Duodenal mucosa (tissue), 2 donors: ENCODE measurements around the gene SELENON.
A peak's percentile ranks its signal among the peaks of the same experiment; 100 is the strongest.

Experiments
- H3K27ac ChIP-seq: one replicate; pipeline ENCODE4 v1.7.0; 2013; ENCODE audit warnings: low read depth, low read length
- H3K27me3 ChIP-seq, 2 donors: one replicate each; pipeline ENCODE4 v1.7.0; 2013; ENCODE audit warnings: low read length in 2 of 2, control low read depth in 1 of 2; ENCODE audit not compliant: insufficient read depth in 2 of 2, control insufficient read depth in 1 of 2
- H3K36me3 ChIP-seq, 2 donors: one replicate each; pipeline ENCODE4 v1.7.0; 2013; ENCODE audit warnings: low read length in 2 of 2, control low read depth in 1 of 2; ENCODE audit not compliant: insufficient read depth in 2 of 2, control insufficient read depth in 1 of 2
- H3K4me1 ChIP-seq, 2 donors: one replicate each; pipeline ENCODE4 v1.7.0; 2013; ENCODE audit warnings: low read length in 2 of 2, control low read depth in 1 of 2; ENCODE audit not compliant: insufficient read depth in 2 of 2, control insufficient read depth in 1 of 2
- H3K4me3 ChIP-seq, 2 donors: one replicate each; pipeline ENCODE4 v1.7.0; 2013; ENCODE audit warnings: low read length in 2 of 2, low read depth in 1 of 2
- H3K9ac ChIP-seq, 2 donors: one replicate each; pipeline ENCODE4 v1.7.0; 2013; ENCODE audit warnings: low read length in 2 of 2, low read depth in 1 of 2
- H3K9me3 ChIP-seq, 2 donors: one replicate each; pipeline ENCODE4 v1.7.0; 2013; ENCODE audit warnings: low read length in 2 of 2, control low read depth in 1 of 2; ENCODE audit not compliant: control insufficient read depth in 1 of 2

SELENON gene

DNA sequence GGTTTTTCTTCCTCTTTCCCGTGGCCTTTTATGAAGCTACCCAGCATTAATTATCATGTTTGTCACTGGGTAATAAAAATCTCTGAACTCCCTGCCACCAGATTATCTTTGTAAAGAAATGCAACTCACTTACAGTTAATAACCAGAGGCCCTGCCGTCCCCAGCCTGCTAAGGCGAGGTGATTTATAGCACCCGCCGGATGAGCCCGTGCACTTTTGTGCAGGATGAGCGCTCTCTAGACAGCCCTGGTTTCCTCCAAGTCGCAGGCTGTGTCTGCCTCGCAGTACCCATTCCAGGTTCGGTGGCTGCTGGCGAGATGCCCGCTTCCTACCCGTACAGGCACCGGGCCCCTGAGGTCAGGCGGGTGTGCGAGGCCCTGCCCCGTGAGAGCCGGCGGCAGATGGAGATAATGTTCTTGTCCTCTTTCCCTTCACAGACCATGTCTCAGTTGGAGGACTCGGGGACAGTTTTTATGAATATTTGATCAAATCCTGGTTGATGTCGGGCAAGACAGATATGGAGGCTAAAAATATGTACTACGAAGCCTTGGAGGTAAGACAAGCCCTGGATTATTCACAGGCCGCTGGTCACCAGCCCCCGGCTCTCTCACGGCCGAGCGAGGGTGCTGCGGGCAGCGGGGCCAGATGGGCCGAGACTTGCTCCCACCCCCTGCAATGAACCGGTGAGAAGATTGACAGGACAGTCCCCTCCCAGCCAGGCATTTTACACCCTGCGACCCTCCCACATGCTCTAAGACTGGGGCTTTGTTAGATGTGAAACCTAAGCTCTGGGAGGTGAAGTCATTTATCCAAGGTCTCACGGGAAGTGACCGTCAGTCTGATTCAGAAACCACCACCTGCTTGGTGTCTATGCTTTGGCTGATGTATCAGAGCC lies 28.5 kb upstream of the SELENON start:
- H3K4me1 ChIP-seq, result peaks cover 34 to 37% of the 10 kb centered on the region in 2 donors

DNA sequence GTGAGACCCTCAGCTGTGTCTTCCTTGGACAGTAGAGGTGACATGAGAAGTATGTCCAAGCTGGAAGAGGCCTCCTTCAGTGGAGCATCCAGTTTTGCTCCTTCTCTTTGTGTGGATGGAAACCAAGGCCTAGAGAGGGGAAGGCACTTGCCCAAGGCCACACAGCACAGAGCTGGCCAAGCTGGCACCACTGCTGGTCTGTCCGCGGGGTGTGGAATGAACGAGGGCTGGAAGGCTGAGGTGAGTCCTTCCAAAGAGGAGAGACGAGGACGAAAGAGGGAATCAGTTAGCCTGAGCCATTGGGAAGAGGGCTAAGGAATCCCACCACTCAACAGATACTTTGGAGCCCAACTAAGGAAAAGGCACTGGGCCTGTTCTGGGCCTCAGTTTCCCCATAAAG lies 27.8 kb upstream of the SELENON start:
- H3K4me3 ChIP-seq, result no peak overlapping the region
- H3K27ac ChIP-seq, result no peak overlapping the region
- peaks cover 0 to 12% of the 10 kb centered on the region in 2 donors for H3K36me3 ChIP-seq
- H3K9ac ChIP-seq, result no peak overlapping the region
- no peaks in the 10 kb centered on the region for H3K27me3 ChIP-seq
- H3K9me3 ChIP-seq, result no peaks in the 10 kb centered on the region
- peaks cover 30 to 37% of the 10 kb centered on the region in 2 donors for H3K4me1 ChIP-seq

More for the DNA sequence above, 28.5 kb upstream of the SELENON start:
- Histone ChIP-seq H3K4me3 (peak overlapping the region in 1 of 2 donors; percentile 6), H3K27me3 (no peaks in the 10 kb centered on the region), H3K27ac (no peak overlapping the region), H3K9ac (no peak overlapping the region), H3K9me3 (no peaks in the 10 kb centered on the region), H3K36me3 (peaks cover 0 to 12% of the 10 kb centered on the region in 2 donors)

DNA sequence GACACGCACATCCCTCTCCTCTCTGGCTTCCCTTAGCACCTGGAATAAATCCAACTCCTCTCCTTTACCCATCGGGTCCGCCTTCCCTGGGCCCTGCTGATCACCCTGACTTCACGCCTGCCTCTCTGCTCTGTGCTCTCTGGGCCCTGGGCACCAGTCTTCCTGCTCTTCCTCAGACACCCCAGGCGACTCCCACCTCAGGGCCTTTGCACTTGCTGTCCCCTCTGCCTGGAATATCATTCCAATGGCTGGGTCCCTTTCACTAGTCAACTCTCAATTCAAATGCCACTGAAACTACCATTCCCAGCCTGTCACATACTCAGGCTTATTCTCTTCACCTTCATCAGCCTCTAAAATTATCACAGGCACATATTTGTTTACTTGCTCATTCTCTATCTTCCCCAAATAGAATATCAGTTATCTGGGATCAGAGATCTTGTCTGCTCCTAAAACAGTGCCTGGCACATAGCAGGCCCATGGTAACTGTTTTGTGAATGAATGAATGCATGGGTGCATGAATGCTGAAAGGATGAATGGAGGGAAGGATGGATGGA lies 27.2 kb upstream of the SELENON start:
- Histone ChIP-seq H3K9ac (no peak overlapping the region), H3K9me3 (no peaks in the 10 kb centered on the region), H3K4me1 (peaks cover 30 to 37% of the 10 kb centered on the region in 2 donors), H3K36me3 (peaks cover 0 to 12% of the 10 kb centered on the region in 2 donors), H3K27me3 (no peaks in the 10 kb centered on the region), H3K4me3 (no peak overlapping the region), H3K27ac (no peak overlapping the region)

DNA sequence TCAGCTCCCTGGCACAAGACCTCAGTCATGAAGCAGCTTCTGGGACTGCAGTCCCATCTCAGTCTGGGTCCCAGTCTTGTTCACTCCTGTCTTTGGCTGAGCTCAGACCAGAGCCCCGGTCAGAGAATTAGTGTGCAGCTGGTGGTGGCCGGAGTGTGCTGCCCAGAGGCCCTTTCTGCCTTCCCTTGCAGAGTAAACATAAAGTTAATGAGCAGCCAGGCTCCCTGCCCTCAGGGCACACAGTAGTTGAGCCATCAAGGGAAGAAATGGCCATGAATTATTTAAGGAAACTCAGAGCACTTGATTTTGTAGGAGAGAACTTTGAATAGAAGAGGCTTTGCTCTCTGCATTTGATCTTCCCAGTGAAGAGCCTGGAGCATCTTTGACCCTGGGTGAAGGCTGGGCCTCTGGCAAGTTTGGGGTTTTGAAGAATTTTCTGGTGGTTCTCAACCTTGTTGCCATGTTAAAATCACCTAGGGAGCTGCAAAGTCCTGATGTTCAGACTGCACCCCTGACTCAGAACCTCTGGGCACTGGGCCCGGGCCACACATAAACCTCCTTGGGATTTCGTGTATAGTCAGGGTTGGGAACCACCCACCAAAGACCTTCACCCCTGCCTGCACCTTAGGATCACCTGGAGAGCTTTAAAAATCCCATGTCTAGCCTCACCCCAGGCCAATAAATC lies 26.4 kb upstream of the SELENON start:
- no peaks in the 10 kb centered on the region for H3K9me3 ChIP-seq
- peaks cover 0 to 12% of the 10 kb centered on the region in 2 donors for H3K36me3 ChIP-seq
- H3K9ac ChIP-seq, result no peak overlapping the region
- no peak overlapping the region for H3K27ac ChIP-seq
- H3K27me3 ChIP-seq, result no peaks in the 10 kb centered on the region
- no peak overlapping the region for H3K4me3 ChIP-seq
- peaks cover 30 to 37% of the 10 kb centered on the region in 2 donors for H3K4me1 ChIP-seq

DNA sequence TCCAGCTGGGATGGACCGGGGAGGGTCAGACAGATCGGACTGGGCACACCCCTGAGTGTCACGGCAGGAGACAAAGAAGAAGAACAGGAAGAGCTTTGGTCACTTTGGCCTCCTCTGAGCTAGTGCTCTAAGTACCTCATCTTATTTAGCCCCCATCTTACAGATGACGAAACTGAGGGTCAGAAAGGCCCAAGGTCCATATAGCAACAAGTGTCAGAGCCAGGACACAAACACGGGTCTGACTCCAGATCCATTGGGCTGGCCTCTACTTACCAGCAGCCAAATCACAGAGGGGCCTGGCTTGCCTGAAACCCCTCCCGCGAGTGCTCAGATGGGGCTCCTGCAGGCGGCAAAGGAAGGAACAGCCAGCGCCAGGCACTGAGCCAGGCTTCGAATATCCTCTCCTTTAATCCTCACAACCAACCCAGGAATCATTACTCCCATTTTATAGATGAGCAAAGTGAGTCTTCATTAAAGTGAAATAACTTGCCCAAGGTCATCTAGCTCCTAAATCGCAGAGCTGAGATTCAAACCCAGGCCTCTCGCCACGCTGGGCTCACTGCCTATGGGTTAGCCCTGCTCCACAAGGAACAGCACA lies 25.7 kb upstream of the SELENON start:
- H3K9ac ChIP-seq, result no peak overlapping the region
- no peaks in the 10 kb centered on the region for H3K27me3 ChIP-seq
- no peak overlapping the region for H3K4me3 ChIP-seq
- peaks cover 0 to 7% of the 10 kb centered on the region in 2 donors for H3K36me3 ChIP-seq
- no peak overlapping the region for H3K27ac ChIP-seq
- peaks cover 30 to 37% of the 10 kb centered on the region in 2 donors for H3K4me1 ChIP-seq
- H3K9me3 ChIP-seq, result no peaks in the 10 kb centered on the region

DNA sequence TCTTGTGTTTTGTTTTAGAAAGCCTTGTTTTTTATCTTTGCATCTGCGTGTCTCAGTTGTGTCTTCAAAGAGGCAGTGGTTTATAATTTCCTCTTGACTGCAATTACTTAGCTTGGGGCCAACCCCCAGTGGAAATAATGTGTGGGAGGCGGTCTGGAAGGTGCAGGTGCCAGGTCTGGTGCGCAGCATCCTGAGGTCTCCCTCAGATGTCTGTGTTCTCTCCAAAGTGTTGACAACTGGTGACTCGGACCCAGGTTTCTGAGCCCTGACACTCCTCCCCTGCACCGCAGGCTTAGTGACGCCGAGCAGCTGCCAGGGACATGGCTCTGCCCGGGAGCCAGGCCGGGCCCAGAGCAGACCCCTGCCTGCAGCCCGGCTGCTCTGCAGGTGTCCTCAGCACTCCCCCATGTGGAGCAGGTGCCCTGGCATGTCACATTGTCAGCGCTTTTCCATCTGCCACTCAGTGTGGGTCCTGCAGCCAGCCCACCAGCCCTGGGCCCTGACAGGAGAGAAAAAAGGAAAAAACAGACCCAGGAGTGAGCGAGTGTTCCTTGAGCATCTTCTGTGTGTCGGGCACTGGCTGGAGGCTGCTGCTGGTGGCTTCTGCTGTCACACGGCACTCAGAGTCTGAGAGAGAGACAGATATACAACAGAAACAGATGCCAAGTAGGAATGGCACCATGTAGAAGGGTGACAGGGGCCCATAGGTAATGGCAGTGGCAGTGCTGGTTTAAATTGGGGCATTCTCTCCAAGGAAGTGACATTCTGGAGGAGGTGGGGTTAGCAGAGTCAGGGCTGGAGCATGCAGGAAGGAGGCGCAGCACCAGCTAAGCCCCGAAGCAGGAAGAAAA lies 24.8 kb upstream of the SELENON start:
- Histone ChIP-seq H3K27me3 (no peaks in the 10 kb centered on the region), H3K27ac (no peak overlapping the region), H3K4me3 (no peak overlapping the region), H3K9me3 (no peaks in the 10 kb centered on the region), H3K36me3 (peaks cover 0 to 6% of the 10 kb centered on the region in 2 donors), H3K9ac (no peak overlapping the region), H3K4me1 (peaks cover 30 to 37% of the 10 kb centered on the region in 2 donors)

DNA sequence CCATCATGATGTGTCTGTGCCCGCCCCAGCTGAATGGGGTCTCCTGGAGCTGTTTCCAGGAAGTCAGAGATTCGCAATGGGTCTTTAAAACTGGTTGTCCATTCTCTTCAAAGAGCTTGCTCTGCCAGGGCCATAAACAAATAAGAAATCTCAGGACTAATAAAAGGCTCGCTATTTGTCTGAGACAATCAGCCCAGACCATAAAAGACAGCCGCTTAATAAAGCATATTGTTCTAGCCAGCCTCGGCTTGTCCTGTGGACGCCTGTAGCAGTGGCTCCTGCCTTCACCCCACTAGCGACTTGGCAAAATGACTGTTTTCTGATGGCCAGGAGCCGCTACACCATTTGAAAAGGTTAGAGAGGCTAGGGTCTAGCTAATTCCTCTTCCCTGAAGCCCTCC lies 20.6 kb upstream of the SELENON start:
- Histone ChIP-seq H3K27me3 (no peaks in the 10 kb centered on the region), H3K4me3 (no peak overlapping the region), H3K9ac (no peak overlapping the region), H3K36me3 (no peaks in the 10 kb centered on the region), H3K4me1 (peaks cover 12 to 14% of the 10 kb centered on the region in 2 donors), H3K27ac (no peak overlapping the region), H3K9me3 (no peaks in the 10 kb centered on the region)

DNA sequence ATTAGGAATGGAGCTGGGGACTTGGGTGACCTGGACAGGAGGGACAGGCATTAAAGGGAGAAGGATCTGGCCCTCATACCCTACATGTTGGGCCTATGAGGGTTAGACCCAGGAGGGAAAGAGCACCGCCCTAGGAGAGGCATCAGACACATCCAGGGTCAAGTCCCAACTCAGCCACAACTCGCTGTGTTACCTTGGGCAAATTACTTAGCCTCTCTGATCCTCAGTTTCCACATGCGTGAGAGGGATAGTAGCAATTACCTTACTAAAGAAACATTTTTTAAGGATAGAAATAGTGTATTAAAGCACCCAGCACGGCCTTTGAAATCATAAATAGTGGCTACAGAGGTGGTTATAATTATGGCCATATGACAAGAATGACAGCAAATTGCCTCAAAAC lies 20.1 kb upstream of the SELENON start:
- Histone ChIP-seq H3K4me1 (peaks cover 9 to 11% of the 10 kb centered on the region in 2 donors), H3K27me3 (no peaks in the 10 kb centered on the region), H3K4me3 (no peak overlapping the region), H3K27ac (no peak overlapping the region), H3K9me3 (no peaks in the 10 kb centered on the region), H3K9ac (no peak overlapping the region), H3K36me3 (no peaks in the 10 kb centered on the region)

DNA sequence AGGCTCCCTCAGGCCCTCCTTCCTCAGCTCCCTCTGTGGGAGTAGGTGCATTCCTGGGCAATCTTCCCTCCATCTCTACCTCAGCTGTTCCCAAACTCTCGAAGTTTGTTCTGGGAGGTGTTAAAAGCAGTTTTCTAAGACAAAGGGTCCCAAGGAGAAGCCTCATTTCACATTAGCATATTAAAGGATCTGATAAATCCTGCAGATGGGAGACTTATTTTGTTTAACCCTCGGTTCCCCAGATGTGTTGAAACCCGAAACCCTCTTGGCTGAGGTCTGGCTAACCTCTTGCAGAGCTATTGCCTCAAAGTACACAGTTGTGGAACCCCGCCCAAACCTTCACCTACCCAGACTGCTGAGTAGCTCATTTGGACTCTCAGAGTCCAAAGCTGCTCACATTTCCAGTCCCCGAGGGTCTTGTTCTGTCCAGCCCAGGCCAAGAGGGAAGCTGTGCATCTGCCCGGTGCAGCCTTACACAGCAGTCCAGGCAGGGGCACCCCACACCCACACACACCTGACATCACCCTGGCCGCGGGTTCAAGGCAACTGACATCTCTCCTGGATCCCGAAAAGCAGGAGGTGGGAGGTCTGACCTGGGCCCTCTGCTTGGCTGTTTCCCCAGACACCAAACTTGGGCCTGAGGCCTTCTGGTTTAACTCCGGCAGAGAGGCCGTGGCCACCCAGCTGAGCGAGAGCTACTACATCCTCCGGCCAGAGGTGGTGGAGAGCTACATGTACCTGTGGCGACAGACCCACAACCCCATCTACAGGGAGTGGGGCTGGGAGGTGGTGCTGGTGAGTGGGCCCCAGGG lies 19.5 kb upstream of the SELENON start:
- H3K9ac ChIP-seq, result no peak overlapping the region
- H3K4me3 ChIP-seq, result no peak overlapping the region
- H3K36me3 ChIP-seq, result no peaks in the 10 kb centered on the region
- no peaks in the 10 kb centered on the region for H3K27me3 ChIP-seq
- no peak overlapping the region for H3K27ac ChIP-seq
- no peaks in the 10 kb centered on the region for H3K9me3 ChIP-seq
- peaks cover 5 to 6% of the 10 kb centered on the region in 2 donors for H3K4me1 ChIP-seq
